ENCODE results near the gene GNG8. TPM values are rescaled to one million over a fixed set of nuclear protein-coding genes. Genes with fewer than 3 reads are reported as not detected.

GNG8 gene
- total RNA-seq, 1 donor from 2014 or later: not detected

DNA sequence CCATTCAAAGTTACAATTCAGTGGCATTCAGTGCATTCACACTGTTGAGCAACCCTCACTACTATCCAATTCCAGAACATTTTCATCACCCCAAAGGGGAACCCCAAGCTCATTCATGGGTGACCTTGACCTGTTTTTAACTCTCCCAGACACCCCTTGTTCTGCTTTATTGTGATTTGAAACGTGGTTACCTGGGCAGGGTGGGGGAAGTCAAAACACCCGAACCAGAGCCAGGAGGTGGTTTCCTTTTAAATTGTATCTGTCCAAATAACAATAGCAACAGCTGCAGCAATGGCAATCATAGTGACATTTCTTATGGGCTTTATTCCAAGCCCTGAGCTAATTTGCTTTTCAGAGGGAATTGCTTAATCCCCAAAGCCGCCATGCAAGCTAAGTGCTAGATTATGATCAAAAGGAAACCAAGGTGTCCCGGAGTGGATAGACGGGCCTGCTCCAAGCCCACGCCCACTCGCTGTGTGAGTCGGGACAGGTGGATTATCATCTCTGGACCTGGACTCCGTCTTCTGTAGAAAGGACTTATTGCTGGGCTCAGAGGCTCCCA is 17.3 kb downstream of the GNG8 start:
- DNase-seq (ENCODE audit: low read depth): no peak

DNA sequence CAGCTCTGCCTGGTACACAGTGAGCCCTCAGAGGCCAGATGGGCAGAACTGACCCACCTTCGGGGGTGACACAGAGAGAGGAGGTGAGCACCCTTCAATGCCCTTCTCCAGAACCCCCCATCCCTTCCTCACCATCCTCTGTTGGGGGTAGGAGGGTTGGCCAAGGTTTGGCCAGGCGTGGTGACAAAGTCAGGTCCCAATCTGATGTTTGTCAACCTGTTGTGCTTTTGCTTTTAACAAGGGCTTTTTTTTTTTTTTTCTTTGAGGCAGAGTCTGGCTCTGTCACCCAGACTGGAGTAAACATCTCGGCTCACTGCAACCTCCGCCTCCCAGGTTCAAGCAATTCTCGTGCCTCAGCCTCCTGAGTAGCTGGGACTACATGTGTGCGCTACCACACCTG is 18.4 kb downstream of the GNG8 start:
- DNase-seq (ENCODE audit: low read depth): no peak

- peak; percentile 28 for DNase-seq (ENCODE audit: low read depth)
These were observed 19.2 kb downstream of the GNG8 start for GRCh38 chr19:46616631-46617322.

DNA sequence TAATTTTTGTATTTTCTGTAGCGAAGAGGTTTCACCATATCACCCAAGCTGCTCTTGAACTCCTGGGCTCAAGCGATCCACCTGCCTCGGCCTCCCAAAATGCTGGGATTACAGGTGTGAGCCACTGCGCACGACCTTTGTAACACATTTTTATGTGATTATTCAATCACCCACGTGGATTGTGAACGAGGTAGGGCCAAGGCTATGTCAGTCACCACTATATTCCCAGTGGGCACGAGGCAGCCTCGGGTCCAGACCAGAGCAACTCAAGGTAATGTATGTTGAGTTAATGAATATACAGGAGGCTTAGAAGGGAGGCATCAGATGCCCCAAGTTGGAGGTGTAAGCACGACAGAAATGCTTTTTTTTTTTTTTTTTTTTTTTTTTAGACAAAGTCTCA is 20.0 kb downstream of the GNG8 start:
- DNase-seq (ENCODE audit: low read depth): no peak

DNA sequence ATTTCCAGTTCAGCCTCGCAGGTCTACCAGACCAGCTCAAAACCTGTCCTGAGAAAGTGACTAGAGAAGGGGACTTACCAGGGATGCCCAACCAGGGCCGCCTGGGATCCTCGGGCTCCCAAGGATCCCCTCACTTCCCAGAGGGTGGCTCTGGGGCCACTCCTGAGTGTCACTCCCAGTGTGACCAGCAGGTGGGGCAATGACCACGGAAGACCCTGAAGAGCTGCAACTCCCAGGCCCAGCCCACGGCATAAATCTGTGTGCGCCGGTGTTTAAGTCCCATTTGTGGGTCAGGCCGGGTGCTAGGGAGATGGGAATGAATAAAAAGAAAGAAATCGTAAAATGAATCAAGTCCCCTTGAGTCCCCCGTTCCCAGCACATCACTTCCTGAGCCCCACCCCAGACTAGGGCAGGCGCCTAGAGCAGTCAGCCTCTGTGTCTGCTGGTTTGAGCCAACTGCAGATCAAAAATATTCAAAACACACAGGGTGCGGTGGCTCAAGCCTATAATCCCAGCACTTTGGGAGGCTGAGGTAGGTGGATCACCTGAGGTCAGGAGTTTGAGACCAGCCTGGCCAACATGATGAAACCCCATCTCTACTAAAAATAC is 21.8 kb downstream of the GNG8 start:
- peak; percentile 54 for DNase-seq (ENCODE audit: low read depth)

GRCh38 chr19:46613525-46613924 is 22.5 kb downstream of the GNG8 start:
- no peak for DNase-seq (ENCODE audit: low read depth)

- no peak for DNase-seq (ENCODE audit: low read depth)
These were observed 24.2 kb downstream of the GNG8 start for GRCh38 chr19:46611776-46612175.

- no peak for DNase-seq (ENCODE audit: low read depth)
These were observed 24.9 kb downstream of the GNG8 start for GRCh38 chr19:46610851-46611770.

DNA sequence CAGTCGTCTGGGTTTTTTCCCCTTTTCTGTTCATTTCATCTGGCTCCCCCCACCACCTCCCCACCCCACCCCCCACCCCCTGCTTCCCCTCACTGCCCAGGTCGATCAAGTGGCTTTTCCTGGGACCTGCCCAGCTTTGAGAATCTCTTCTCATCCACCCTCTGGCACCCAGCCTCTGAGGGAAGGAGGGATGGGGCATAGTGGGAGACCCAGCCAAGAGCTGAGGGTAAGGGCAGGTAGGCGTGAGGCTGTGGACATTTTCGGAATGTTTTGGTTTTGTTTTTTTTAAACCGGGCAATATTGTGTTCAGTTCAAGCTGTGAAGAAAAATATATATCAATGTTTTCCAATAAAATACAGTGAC is 25.6 kb downstream of the GNG8 start:
- DNase-seq (ENCODE audit: low read depth): no peak

- DNase-seq (ENCODE audit: low read depth): no peak
These were observed 26.2 kb downstream of the GNG8 start for GRCh38 chr19:46609511-46610412.

DNA sequence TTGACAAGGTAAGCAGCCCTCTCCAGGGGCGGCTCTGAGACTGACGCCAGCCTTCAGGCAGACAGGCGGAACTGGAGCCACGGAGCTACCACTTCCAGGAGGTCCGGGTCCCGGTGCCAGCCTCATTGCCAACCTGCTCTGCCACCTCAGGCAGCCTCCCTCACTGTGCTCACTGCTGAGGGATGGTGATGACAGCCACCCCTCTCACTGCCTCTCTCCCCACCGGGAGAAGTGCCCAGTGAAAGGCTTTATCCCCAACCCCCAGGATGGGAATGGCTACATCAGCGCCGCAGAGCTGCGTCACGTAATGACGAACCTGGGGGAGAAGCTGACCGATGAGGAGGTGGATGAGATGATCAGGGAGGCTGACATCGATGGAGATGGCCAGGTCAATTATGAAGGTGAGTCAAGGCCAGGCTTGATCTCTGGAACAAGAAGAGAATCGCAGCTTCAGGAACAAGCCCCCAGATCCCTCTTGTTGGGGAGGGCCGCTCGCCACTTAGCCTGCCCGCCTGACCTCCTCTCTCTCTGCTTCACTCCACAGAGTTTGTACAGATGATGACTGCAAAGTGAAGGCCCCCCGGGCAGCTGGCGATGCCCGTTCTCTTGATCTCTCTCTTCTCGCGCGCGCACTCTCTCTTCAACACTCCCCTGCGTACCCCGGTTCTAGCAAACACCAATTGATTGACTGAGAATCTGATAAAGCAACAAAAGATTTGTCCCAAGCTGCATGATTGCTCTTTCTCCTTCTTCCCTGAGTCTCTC is 27.2 kb downstream of the GNG8 start:
- no peak for DNase-seq (ENCODE audit: low read depth)

GRCh38 chr19:46608178-46608577 is 27.8 kb downstream of the GNG8 start:
- DNase-seq (ENCODE audit: low read depth): no peak

DNA sequence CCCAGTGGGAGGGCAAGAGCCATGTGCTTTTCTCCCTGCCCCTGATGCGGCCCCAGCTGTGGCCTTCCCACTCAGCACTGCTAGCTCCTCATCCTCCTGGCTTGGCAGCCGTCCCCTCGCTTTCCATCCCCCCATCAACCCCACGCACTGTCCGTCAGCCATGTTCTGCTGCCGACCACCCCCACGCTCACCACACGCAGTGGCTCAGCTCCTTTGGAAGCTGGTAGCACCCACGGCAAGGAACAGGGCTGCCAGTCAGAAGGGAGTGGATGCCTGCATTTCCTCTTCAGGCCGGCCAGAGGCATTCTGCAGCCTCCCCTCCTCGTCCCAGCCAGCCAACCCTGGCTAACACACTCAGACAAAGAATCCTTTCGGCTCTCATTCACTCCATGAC is 28.6 kb downstream of the GNG8 start:
- no peak for DNase-seq (ENCODE audit: low read depth)

- no peak for DNase-seq (ENCODE audit: low read depth)
These were observed 29.1 kb downstream of the GNG8 start for GRCh38 chr19:46606681-46607447.

GRCh38 chr19:46606019-46606418 is 30.0 kb downstream of the GNG8 start:
- no peak for DNase-seq (ENCODE audit: low read depth)

DNA sequence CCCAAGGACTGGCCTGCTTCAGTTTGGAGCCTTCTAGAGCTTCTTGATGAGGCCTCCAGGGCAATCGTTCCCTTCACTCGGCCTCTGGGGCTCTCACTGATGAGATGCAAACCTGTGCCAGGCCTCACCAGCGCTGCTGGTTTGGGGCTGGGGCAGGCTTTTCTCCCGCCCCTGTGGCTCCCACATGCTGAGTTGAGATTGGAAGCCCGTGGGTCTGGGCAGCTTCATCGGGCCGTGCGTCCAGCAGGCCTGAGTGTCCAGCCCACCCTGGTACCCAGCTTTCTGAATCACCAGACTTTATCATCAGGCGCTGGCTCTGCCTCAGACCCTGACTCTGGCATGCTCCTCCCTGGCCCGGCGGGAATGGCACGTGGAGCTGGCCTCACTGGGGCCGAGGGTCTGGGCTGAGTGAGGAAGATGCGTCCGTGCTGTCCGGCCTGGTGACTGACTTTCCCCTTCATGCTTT is 30.6 kb downstream of the GNG8 start:
- DNase-seq (ENCODE audit: low read depth): no peak

- DNase-seq (ENCODE audit: low read depth): no peak
These were observed 31.1 kb downstream of the GNG8 start for GRCh38 chr19:46604781-46605355.

DNA sequence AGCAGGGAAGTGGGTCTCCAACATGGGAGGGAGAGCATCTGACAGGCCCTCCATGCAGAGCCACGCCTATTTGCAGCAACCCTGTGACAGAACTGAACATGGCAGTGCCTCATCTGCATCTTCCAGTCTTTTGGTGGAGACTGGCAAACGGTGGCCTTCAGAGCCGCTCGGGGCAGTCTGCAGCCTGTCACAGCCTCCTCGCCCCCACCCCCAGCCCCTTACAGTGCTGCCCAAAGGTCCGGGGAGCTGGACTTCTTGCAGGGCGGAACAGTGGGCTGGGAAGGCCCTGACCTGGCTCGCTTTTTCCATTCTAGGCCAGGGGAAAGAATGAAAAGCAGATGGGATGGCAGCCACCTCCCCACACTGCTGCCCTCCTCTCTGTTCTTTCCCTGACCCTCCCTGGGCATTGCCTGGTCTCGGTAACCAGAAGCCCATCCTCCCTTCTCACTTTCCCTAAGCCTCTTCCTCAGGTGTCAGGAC is 32.2 kb downstream of the GNG8 start:
- no peak for DNase-seq (ENCODE audit: low read depth)

GRCh38 chr19:46603195-46603637 is 32.8 kb downstream of the GNG8 start:
- no peak for DNase-seq (ENCODE audit: low read depth)
